Measurements from ENCODE around the gene HYDIN.

DNA sequence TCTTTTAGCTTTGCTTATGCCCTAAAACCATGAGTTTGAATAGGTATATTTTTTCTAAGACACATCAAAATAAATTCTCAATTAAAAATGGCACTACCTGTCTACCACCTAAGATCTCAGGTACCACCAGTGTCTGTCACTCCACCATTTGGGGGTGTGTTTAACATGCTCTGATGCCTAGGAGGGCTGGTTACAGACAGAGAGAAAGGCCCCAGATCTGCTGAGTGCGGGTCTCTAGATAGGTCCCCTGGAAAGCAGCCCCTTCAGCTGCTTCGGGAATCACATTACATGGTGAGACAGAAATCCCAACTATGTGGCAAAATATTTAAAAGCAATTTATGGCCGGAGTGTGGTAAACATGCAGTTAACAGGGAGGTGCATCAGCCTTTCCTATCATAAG is 428.9 kb downstream of the HYDIN start:
- TF ChIP-seq POLR2A (IDR thresholded peaks at IDR 0.05; ENCODE audit: borderline replicate concordance, extremely low read depth, insufficient read depth, insufficient read length): no peak
- no peak for TF ChIP-seq CEBPB (IDR thresholded peaks at IDR 0.05; ENCODE audit: low read depth)
- no peak for TF ChIP-seq EZH2 (IDR thresholded peaks at IDR 0.05)
- no peak for TF ChIP-seq SIN3A (IDR thresholded peaks at IDR 0.05; ENCODE audit: low read depth)
